Measurements from ENCODE around the gene GPC6. TPM values are rescaled to one million over a fixed set of nuclear protein-coding genes. Genes with fewer than 3 reads are reported as not detected.

Gene GPC6
- polyA plus RNA-seq, 4 donors = 0.22 to 45.0 (median 1.4) TPM

- DNase-seq (no peak), FAIRE-seq (no peak)
- H3K4me3 ChIP-seq (ENCODE audit: low read depth in 1 of 3, low read length in 3 of 3) = no peak overlapping the region
- H3K4me1 ChIP-seq (ENCODE audit: control insufficient read depth in 3 of 3, insufficient read depth in 2 of 3, low read depth in 1 of 3, low read length in 2 of 3) = no peaks in the 10 kb centered on the region
- no peak overlapping the region for H3K27ac ChIP-seq (ENCODE audit: low read depth in 1 of 3, low read length in 2 of 3)
- peaks cover 0 to 2% (median 0%) of the 10 kb centered on the region in 3 donors for H3K27me3 ChIP-seq (ENCODE audit: control insufficient read depth in 3 of 3, insufficient read depth in 3 of 3, low read length in 3 of 3)
- 64 to 83% (median 78%) methylated on average over 2 of the region's 2 CpGs for WGBS, 3 donors
- no peaks in the 10 kb centered on the region for H3K36me3 ChIP-seq (ENCODE audit: control insufficient read depth in 3 of 3, insufficient read depth in 2 of 3, low read depth in 1 of 3, low read length in 3 of 3)
- no peaks in the 10 kb centered on the region for H3K9me3 ChIP-seq (ENCODE audit: control insufficient read depth in 2 of 2, insufficient read depth in 1 of 2, low read depth in 1 of 2, low read length in 1 of 2)
Measured at GRCh38 chr13:94454906-94455305, 1228.3 kb downstream of the GPC6 start.

- no peaks in the 10 kb centered on the region for H3K4me1 ChIP-seq (ENCODE audit: control insufficient read depth in 3 of 3, insufficient read depth in 2 of 3, low read depth in 1 of 3, low read length in 2 of 3)
- H3K27ac ChIP-seq (ENCODE audit: low read depth in 1 of 3, low read length in 2 of 3) = no peak overlapping the region
- 35 to 55% (median 37%) methylated on average over 2 of the region's 2 CpGs for WGBS, 3 donors
- FAIRE-seq = no peak
- no peak overlapping the region for H3K4me3 ChIP-seq (ENCODE audit: low read depth in 1 of 3, low read length in 3 of 3)
- peaks cover 0 to 2% (median 0%) of the 10 kb centered on the region in 3 donors for H3K27me3 ChIP-seq (ENCODE audit: control insufficient read depth in 3 of 3, insufficient read depth in 3 of 3, low read length in 3 of 3)
- no peak for DNase-seq
- no peaks in the 10 kb centered on the region for H3K9me3 ChIP-seq (ENCODE audit: control insufficient read depth in 2 of 2, insufficient read depth in 1 of 2, low read depth in 1 of 2, low read length in 1 of 2)
- H3K36me3 ChIP-seq (ENCODE audit: control insufficient read depth in 3 of 3, insufficient read depth in 2 of 3, low read depth in 1 of 3, low read length in 3 of 3) = no peaks in the 10 kb centered on the region
Measured at GRCh38 chr13:94455414-94455813, 1228.8 kb downstream of the GPC6 start.

Measured in small intestine (tissue), 7 donors.